Neural progenitor cell (in vitro differentiated cells): Measurements from ENCODE around the gene KPNA3. TPM values are rescaled to one million over a fixed set of nuclear protein-coding genes. Genes with fewer than 3 reads are reported as not detected.
"Not testable (repeated sequence)": the region's sequence is repeated elsewhere in the genome, so short reads cannot be mapped to it uniquely, and the experiment has no call there.

Experiments
- DNase-seq: peaks from one replicate; pipeline ENCODE4 v3.0.0-alpha.2; 2016; ENCODE audit warnings: low spot score
- H2AFZ ChIP-seq: fragments of 200-600 bp; sonication (generic); replicated peaks from 2 replicates; pipeline ENCODE4 v1.6.1; 2016; ENCODE audit warnings: antibody characterized with exemption
- H3F3A ChIP-seq: fragments of 200-600 bp; sonication (generic); 2 replicates; pipeline ENCODE4 v1.6.1; 2016; ENCODE audit warnings: antibody characterized with exemption, low read depth
- H3K27ac ChIP-seq: fragments of 200-600 bp; sonication (generic); 2 replicates; pipeline ENCODE4 v1.5.1; 2016; ENCODE audit warnings: mild to moderate bottlenecking
- H3K27me3 ChIP-seq: fragments of 200-600 bp; sonication (generic); 2 replicates; pipeline ENCODE4 v1.6.1; 2016; ENCODE audit warnings: mild to moderate bottlenecking, moderate library complexity
- H3K36me3 ChIP-seq: fragments of 200-600 bp; sonication (generic); 2 replicates; pipeline ENCODE4 v1.5.1; 2016
- H3K4me1 ChIP-seq: fragments of 200-600 bp; sonication (generic); 2 replicates; pipeline ENCODE4 v1.6.1; 2016; ENCODE audit warnings: mixed run types
- H3K4me2 ChIP-seq: fragments of 200-600 bp; sonication (generic); 2 replicates; pipeline ENCODE4 v1.6.1; 2016
- H3K4me3 ChIP-seq: fragments of 200-600 bp; sonication (generic); 2 replicates; pipeline ENCODE4 v1.5.1; 2016
- H3K79me2 ChIP-seq: fragments of 200-600 bp; sonication (generic); 2 replicates; pipeline ENCODE4 v1.6.1; 2016; ENCODE audit warnings: low read depth
- H3K9ac ChIP-seq: fragments of 200-600 bp; sonication (generic); 2 replicates; pipeline ENCODE4 v1.6.1; 2016
- H3K9me3 ChIP-seq: fragments of 200-600 bp; sonication (generic); 2 replicates; pipeline ENCODE4 v1.5.1; 2016; ENCODE audit warnings: low read depth
- H4K20me1 ChIP-seq: fragments of 200-600 bp; sonication (generic); 2 replicates; pipeline ENCODE4 v1.6.1; 2016; ENCODE audit warnings: low read depth
- H3K27ac Mint-ChIP-seq: 3 replicates; pipeline ENCODE4 v1.8.0; 2021; ENCODE audit warnings: mixed read lengths
- H3K27me3 Mint-ChIP-seq: 2 replicates; pipeline ENCODE4 v1.8.0; 2022; ENCODE audit warnings: low read depth, mild to moderate bottlenecking, inconsistent platforms, moderate library complexity, mixed read lengths; ENCODE audit not compliant: insufficient read depth
- H3K36me3 Mint-ChIP-seq: 3 replicates; pipeline ENCODE4 v1.8.0; 2021; ENCODE audit warnings: mixed read lengths
- H3K4me1 Mint-ChIP-seq: 3 replicates; pipeline ENCODE4 v1.8.0; 2021; ENCODE audit warnings: mixed read lengths
- H3K4me3 Mint-ChIP-seq: 3 replicates; pipeline ENCODE4 v1.8.0; 2021; ENCODE audit warnings: mild to moderate bottlenecking, moderate library complexity, mixed read lengths
- H3K9me3 Mint-ChIP-seq: 3 replicates; pipeline ENCODE4 v1.8.0; 2020; ENCODE audit warnings: mixed read lengths
- EZH2 ChIP-seq: fragments of 200-600 bp; sonication (generic); IDR thresholded peaks from 2 replicates; pipeline ENCODE4 v1.6.1; 2017; ENCODE audit warnings: antibody characterized with exemption, mild to moderate bottlenecking, moderate library complexity
- EZH2phosphoT487 ChIP-seq: fragments of 200-600 bp; sonication (generic); IDR thresholded peaks from 2 replicates; pipeline ENCODE4 v1.6.1; 2017; ENCODE audit warnings: antibody characterized with exemption
- total RNA-seq: library from RNA; depleted of rRNA; stranded (reverse); fragments of >200 nt; gene quantifications from 2 replicates; pipeline ENCODE4 v1.2.3, GENCODE V29; 2015; ENCODE audit warnings: low replicate concordance
- TF ChIP-seq, protein P1 (sequence below): fragments of 200-600 bp; sonication (generic); IDR thresholded peaks from 2 replicates; pipeline ENCODE4 v1.5.1; 2017; ENCODE audit warnings: antibody characterized with exemption, mild to moderate bottlenecking

Gene KPNA3
- total RNA-seq, 1 donor from 2014 or later: 49.4 TPM

DNA sequence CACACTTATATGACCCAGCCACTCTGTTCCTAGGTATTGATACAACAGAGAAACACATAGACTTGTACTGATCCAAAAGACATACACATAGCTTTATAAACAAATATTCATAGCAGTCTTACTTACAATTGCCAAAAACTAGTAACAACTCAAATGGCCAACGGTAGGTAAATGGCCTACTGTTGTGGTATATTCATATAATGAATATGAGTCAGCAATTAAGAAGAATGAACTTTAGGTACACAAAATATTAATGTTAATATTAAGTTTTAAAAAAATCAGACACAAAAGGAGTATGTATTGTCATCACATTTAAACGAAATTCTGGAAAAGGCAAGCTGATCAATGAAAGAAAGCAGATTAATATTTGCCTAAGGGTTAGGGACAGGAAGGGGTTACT, 19.7 kb downstream of the KPNA3 start:
- H3K36me3 Mint-ChIP-seq: peaks cover 27% of the 10 kb centered on the region
- no peaks in the 10 kb centered on the region for H3K27me3 Mint-ChIP-seq
- DNase-seq: no peak
- no peak overlapping the region for H3K4me3 Mint-ChIP-seq
- no peak overlapping the region for H3K27ac Mint-ChIP-seq
- Histone ChIP-seq H3K4me1 (no peaks in the 10 kb centered on the region), H3K27ac (no peak overlapping the region), H3K9ac (no peak overlapping the region), H3K4me3 (no peak overlapping the region), H3K9me3 (no peaks in the 10 kb centered on the region), H3K79me2 (peaks cover 87% of the 10 kb centered on the region), H2AFZ (no peak overlapping the region), H3K4me2 (no peak overlapping the region), H4K20me1 (peaks cover 19% of the 10 kb centered on the region), H3K36me3 (no peaks in the 10 kb centered on the region), H3K27me3 (no peaks in the 10 kb centered on the region), H3F3A (no peaks in the 10 kb centered on the region)
- TF ChIP-seq EZH2phosphoT487: no peak
- TF ChIP-seq EZH2: no peak
- TF ChIP-seq, protein P1, sequence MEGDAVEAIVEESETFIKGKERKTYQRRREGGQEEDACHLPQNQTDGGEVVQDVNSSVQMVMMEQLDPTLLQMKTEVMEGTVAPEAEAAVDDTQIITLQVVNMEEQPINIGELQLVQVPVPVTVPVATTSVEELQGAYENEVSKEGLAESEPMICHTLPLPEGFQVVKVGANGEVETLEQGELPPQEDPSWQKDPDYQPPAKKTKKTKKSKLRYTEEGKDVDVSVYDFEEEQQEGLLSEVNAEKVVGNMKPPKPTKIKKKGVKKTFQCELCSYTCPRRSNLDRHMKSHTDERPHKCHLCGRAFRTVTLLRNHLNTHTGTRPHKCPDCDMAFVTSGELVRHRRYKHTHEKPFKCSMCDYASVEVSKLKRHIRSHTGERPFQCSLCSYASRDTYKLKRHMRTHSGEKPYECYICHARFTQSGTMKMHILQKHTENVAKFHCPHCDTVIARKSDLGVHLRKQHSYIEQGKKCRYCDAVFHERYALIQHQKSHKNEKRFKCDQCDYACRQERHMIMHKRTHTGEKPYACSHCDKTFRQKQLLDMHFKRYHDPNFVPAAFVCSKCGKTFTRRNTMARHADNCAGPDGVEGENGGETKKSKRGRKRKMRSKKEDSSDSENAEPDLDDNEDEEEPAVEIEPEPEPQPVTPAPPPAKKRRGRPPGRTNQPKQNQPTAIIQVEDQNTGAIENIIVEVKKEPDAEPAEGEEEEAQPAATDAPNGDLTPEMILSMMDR: no peak
- H3K9me3 Mint-ChIP-seq: peaks cover 18% of the 10 kb centered on the region
- H3K4me1 Mint-ChIP-seq: no peaks in the 10 kb centered on the region

DNA sequence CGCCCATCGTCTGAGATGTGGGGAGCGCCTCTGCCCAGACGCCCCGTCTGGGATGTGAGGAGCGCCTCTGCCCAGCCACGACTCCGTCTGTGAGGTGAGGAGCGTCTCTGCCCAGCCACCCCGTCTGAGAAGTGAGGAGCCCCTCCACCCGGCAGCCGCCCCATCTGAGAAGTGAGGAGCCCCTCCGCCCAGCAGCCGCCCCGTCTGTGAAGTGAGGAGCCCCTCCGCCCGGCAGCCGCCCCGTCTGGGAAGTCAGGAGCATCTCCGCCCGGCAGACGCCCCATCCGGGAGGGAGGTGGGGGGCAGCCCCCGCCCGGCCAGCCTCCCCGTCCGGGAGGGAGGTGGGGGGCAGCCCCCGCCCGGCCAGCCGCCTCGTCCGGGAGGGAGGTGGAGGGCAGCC, 30.7 kb downstream of the KPNA3 start:
- not testable (repeated sequence) for H3F3A ChIP-seq, H4K20me1 ChIP-seq, H3K4me1 ChIP-seq, H3K27ac ChIP-seq, H3K27ac Mint-ChIP-seq, H3K4me3 ChIP-seq, DNase-seq, H3K36me3 ChIP-seq, H3K4me1 Mint-ChIP-seq, H2AFZ ChIP-seq, H3K4me2 ChIP-seq, H3K4me3 Mint-ChIP-seq, H3K27me3 ChIP-seq, H3K9ac ChIP-seq, H3K27me3 Mint-ChIP-seq, H3K9me3 ChIP-seq
- H3K9me3 Mint-ChIP-seq: peaks cover 55% of the 10 kb centered on the region
- peaks cover 74% of the 10 kb centered on the region for H3K79me2 ChIP-seq
- H3K36me3 Mint-ChIP-seq: peaks cover 62% of the 10 kb centered on the region

- TF ChIP-seq, protein P1: no peak
- no peak for TF ChIP-seq EZH2
- TF ChIP-seq EZH2phosphoT487: no peak
- Mint-ChIP-seq H3K9me3 (peaks cover 63% of the 10 kb centered on the region), H3K27me3 (peaks cover 2% of the 10 kb centered on the region), H3K4me3 (no peak overlapping the region), H3K27ac (no peak overlapping the region), H3K4me1 (no peaks in the 10 kb centered on the region), H3K36me3 (peaks cover 68% of the 10 kb centered on the region)
- Histone ChIP-seq H3K9ac (no peak overlapping the region), H3K27ac (no peak overlapping the region), H2AFZ (no peak overlapping the region), H3K4me3 (no peak overlapping the region), H3K27me3 (no peaks in the 10 kb centered on the region), H3F3A (no peaks in the 10 kb centered on the region), H3K4me1 (no peaks in the 10 kb centered on the region), H3K36me3 (peaks cover 3% of the 10 kb centered on the region), H3K79me2 (peaks cover 74% of the 10 kb centered on the region), H3K9me3 (no peaks in the 10 kb centered on the region), H4K20me1 (no peaks in the 10 kb centered on the region), H3K4me2 (no peak overlapping the region)
- no peak for DNase-seq
Observed at GRCh38 chr13:49760558-49760957, 31.9 kb downstream of the KPNA3 start.

DNA sequence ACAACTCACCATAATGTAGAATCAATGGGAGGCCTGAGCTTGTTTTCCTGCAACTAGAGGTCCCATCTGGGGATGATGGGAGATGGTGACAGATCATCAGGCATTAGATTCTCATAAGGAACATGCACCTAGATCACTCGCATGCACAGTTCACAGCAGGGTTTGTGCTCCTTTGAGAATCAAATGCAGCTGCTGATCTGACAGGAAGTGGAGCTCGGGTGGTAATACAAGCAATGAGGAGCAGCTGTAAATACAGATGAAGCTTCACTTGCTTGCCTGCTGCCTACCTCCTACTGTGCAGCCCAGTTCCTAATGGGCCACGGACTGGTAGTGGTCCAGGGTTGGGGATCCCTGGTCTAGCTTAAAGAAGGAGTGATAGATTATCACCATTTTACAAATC, 33.0 kb downstream of the KPNA3 start:
- no peaks in the 10 kb centered on the region for H3K9me3 ChIP-seq
- Mint-ChIP-seq H3K27me3 (peaks cover 1% of the 10 kb centered on the region), H3K9me3 (peaks cover 66% of the 10 kb centered on the region), H3K36me3 (peaks cover 67% of the 10 kb centered on the region), H3K27ac (no peak overlapping the region), H3K4me1 (no peaks in the 10 kb centered on the region), H3K4me3 (no peak overlapping the region)
- no peak for DNase-seq
- no peak overlapping the region for H3K4me2 ChIP-seq
- H3K27ac ChIP-seq: no peak overlapping the region
- peaks cover 3% of the 10 kb centered on the region for H3K36me3 ChIP-seq
- TF ChIP-seq EZH2: no peak
- TF ChIP-seq, protein P1: no peak
- no peak for TF ChIP-seq EZH2phosphoT487
- H3F3A ChIP-seq: no peaks in the 10 kb centered on the region
- no peaks in the 10 kb centered on the region for H4K20me1 ChIP-seq
- H3K27me3 ChIP-seq: no peaks in the 10 kb centered on the region
- H3K4me1 ChIP-seq: no peaks in the 10 kb centered on the region
- peaks cover 76% of the 10 kb centered on the region for H3K79me2 ChIP-seq
- H3K4me3 ChIP-seq: no peak overlapping the region
- H2AFZ ChIP-seq: no peak overlapping the region
- no peak overlapping the region for H3K9ac ChIP-seq
